Thyroid gland (tissue), 4 donors: ENCODE measurements around the gene RNF214.

Experiments used
- CTCF ChIP-seq, 6 experiments: fragments of 200-600 bp in 3 of 6; fragments of 450-650 bp in 3 of 6; sonication (generic) in 3 of 6; IDR thresholded peaks; one replicate each; pipeline ENCODE4 v1.5.1; 2016 to 2019; ENCODE audit warnings: antibody characterized with exemption in 6 of 6, mild to moderate bottlenecking in 2 of 6, inconsistent platforms in 1 of 6, moderate library complexity in 1 of 6
- POLR2A ChIP-seq, 2 donors: fragments of 450-650 bp; IDR thresholded peaks; one replicate each; pipeline ENCODE4 v1.6.1; 2017; ENCODE audit warnings: antibody characterized with exemption in 2 of 2, mild to moderate bottlenecking in 2 of 2, moderate library complexity in 1 of 2

GRCh38 chr11:117284053-117284452 is 51.6 kb downstream of the RNF214 start:
- TF ChIP-seq CTCF (IDR thresholded peaks at IDR 0.05) (no peak), POLR2A (IDR thresholded peaks at IDR 0.05) (no peak)
